Esophagus squamous epithelium (tissue), 5 donors: Measurements from ENCODE around the gene TCERG1. TPM values are rescaled to one million over a fixed set of nuclear protein-coding genes. Genes with fewer than 3 reads are reported as not detected.

ENCODE experiments used
- DNase-seq: peaks from one replicate; lab custom pipeline; 2025; lab: John Stamatoyannopoulos, UW
- H3K27ac ChIP-seq, 4 donors: fragments of 200-600 bp; sonication (generic); one replicate each; pipeline ENCODE4 v1.5.1; 2016 to 2019; ENCODE audit warnings: mild to moderate bottlenecking in 1 of 4
- H3K27me3 ChIP-seq, 4 donors: fragments of 200-600 bp; sonication (generic); 1 replicate in 3 of 4; 2 replicates in 1 of 4; pipeline versions ENCODE4 v1.5.1 to v1.6.0; 2017 to 2021; ENCODE audit warnings: antibody characterized with exemption in 1 of 4
- H3K36me3 ChIP-seq, 3 donors: fragments of 200-600 bp; sonication (generic); one replicate each; pipeline ENCODE4 v1.5.1; 2016 to 2019
- H3K4me1 ChIP-seq, 3 donors: fragments of 200-600 bp; sonication (generic); one replicate each; pipeline ENCODE4 v1.5.1; 2017 to 2019
- H3K4me3 ChIP-seq, 4 donors: fragments of 200-600 bp; sonication (generic); 1 replicate in 3 of 4; 2 replicates in 1 of 4; pipeline ENCODE4 v1.5.1; 2016 to 2019; ENCODE audit warnings: mild to moderate bottlenecking in 2 of 4, moderate library complexity in 1 of 4
- H3K9me3 ChIP-seq, 3 donors: fragments of 200-600 bp; sonication (generic); one replicate each; pipeline ENCODE4 v1.5.1; 2016 to 2019
- POLR2A ChIP-seq, 4 donors: fragments of 450-650 bp; IDR thresholded peaks; one replicate each; pipeline ENCODE4 v1.6.1; 2017; ENCODE audit warnings: antibody characterized with exemption in 4 of 4, mild to moderate bottlenecking in 4 of 4, moderate library complexity in 3 of 4
- WGBS, 2 donors: methylation state at CpG; one replicate each; pipeline ENCODE4 v1.1.5; 2018; 5-methylcytosine and 5-hydroxymethylcytosine counted together
- intact Hi-C: fragments of 100-400 bp; cut with DNase I; formaldehyde crosslinking; loops from one replicate; pipeline ENCODE4 v1.15.0; 2022
- total RNA-seq, 4 donors: library from RNA; depleted of rRNA; stranded (reverse); fragments of >200 nt; gene quantifications; one replicate each; pipeline ENCODE4 v1.1.0, GENCODE V29; 2016
- TF ChIP-seq, protein P1 (sequence below), 6 experiments: fragments of 450-650 bp in 4 of 6; fragments of 200-600 bp in 2 of 6; sonication (generic) in 2 of 6; IDR thresholded peaks; one replicate each; pipeline ENCODE4 v1.5.1; 2016 to 2019; ENCODE audit warnings: antibody characterized with exemption in 6 of 6, mild to moderate bottlenecking in 4 of 6, moderate library complexity in 4 of 6
- donor health status: DM: yes; HTN: yes; CAD: no.

The TCERG1 gene
- total RNA-seq, 4 donors from 2014 or later: 43.4 to 92.7 (median 68.9) TPM

DNA sequence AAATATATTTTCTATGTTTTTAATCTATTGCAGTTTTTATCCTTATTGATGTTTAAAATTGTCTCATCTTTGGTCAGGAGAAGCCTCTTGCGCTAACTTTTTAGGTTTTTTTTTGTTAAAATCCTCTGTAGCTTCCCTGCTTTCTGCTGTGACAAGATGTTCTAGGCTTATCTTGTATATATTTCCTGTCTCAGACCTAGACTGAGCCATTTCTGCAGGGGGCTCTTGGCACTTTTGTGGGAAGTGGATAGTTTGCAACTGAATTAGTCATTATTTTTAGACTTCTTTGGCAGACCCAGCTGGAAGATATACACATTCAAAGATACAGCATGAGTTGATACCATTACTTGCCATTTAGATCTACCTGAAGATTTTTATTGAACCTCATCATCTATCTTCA, 28.8 kb downstream of the TCERG1 start:
- intact Hi-C loops: no loop called here
- TF ChIP-seq, protein P1, sequence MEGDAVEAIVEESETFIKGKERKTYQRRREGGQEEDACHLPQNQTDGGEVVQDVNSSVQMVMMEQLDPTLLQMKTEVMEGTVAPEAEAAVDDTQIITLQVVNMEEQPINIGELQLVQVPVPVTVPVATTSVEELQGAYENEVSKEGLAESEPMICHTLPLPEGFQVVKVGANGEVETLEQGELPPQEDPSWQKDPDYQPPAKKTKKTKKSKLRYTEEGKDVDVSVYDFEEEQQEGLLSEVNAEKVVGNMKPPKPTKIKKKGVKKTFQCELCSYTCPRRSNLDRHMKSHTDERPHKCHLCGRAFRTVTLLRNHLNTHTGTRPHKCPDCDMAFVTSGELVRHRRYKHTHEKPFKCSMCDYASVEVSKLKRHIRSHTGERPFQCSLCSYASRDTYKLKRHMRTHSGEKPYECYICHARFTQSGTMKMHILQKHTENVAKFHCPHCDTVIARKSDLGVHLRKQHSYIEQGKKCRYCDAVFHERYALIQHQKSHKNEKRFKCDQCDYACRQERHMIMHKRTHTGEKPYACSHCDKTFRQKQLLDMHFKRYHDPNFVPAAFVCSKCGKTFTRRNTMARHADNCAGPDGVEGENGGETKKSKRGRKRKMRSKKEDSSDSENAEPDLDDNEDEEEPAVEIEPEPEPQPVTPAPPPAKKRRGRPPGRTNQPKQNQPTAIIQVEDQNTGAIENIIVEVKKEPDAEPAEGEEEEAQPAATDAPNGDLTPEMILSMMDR (IDR thresholded peaks at IDR 0.05): no peak
- TF ChIP-seq POLR2A (IDR thresholded peaks at IDR 0.05): no peak
- Histone ChIP-seq H3K4me3 (no peak overlapping the region), H3K9me3 (no peaks in the 10 kb centered on the region), H3K4me1 (no peaks in the 10 kb centered on the region), H3K27me3 (no peaks in the 10 kb centered on the region), H3K36me3 (peaks cover 0 to 98% (median 24%) of the 10 kb centered on the region in 3 donors), H3K27ac (no peak overlapping the region)
- WGBS, 2 donors: 92 to 100% methylated on average over 1 of the region's 1 CpG
- no peak for DNase-seq

DNA sequence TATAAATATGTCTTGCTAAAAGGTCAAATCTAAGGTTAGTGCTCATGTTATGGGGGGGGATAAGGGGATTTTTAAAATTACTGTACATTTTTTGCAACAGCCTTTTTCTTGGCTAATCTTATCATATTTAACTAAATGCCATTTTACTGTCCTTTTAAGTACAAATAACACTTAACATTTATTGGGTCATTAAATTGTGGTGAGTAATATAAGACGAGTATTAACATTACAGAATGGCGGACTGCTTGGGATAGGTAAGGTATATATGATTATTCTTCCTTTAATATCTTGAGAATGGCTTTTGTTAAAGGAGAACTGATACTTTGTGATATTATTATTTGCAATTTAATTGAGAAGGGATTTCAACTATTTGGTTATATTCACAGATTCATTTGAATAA, 35.6 kb downstream of the TCERG1 start:
- no peak for DNase-seq
- Histone ChIP-seq H3K4me3 (no peak overlapping the region), H3K27ac (no peak overlapping the region), H3K4me1 (no peaks in the 10 kb centered on the region), H3K27me3 (no peaks in the 10 kb centered on the region), H3K36me3 (peaks cover 0 to 98% (median 16%) of the 10 kb centered on the region in 3 donors), H3K9me3 (no peaks in the 10 kb centered on the region)
- intact Hi-C loops: no loop called here
- WGBS, 2 donors: 92 to 94% methylated on average over 2 of the region's 2 CpGs
- TF ChIP-seq, protein P1 (IDR thresholded peaks at IDR 0.05): no peak
- TF ChIP-seq POLR2A (IDR thresholded peaks at IDR 0.05): no peak

DNA sequence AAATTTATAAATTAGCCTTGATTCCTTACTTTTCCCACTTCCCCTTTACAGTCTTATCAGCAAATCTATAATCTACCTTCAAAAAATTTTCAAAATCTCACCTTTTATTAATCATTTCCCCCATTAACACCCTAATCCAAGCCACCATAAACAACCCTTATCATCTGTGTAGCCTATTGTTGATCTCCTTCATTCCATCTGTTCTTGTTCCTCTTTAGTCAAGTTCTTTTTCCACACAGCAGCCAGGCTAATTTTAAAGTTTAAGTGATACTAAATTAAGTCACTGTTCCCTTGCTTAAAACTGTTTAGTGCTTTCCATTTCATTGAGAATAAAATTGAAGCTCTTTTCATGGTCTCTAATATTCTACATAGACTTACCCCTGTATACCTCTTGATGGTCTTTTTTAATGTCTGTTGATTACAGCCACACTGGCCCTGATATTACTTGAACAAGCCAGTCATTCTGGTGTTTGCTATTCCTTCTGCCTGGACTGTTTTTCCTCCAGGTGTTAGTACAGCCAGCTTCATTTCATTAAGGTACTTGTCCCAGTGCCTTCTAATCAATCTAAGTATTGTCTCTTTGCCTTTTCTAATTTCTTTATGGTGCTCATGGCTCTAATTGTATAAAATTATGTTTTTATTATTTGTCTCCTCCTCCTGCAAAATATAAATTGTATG, 37.7 kb downstream of the TCERG1 start:
- Histone ChIP-seq H3K27ac (no peak overlapping the region), H3K9me3 (no peaks in the 10 kb centered on the region), H3K27me3 (no peaks in the 10 kb centered on the region), H3K4me1 (no peaks in the 10 kb centered on the region), H3K36me3 (peaks cover 0 to 98% (median 16%) of the 10 kb centered on the region in 3 donors), H3K4me3 (no peak overlapping the region)
- no peak for TF ChIP-seq POLR2A (IDR thresholded peaks at IDR 0.05)
- TF ChIP-seq, protein P1 (IDR thresholded peaks at IDR 0.05): no peak
- intact Hi-C loops: no loop called here
- no peak for DNase-seq

DNA sequence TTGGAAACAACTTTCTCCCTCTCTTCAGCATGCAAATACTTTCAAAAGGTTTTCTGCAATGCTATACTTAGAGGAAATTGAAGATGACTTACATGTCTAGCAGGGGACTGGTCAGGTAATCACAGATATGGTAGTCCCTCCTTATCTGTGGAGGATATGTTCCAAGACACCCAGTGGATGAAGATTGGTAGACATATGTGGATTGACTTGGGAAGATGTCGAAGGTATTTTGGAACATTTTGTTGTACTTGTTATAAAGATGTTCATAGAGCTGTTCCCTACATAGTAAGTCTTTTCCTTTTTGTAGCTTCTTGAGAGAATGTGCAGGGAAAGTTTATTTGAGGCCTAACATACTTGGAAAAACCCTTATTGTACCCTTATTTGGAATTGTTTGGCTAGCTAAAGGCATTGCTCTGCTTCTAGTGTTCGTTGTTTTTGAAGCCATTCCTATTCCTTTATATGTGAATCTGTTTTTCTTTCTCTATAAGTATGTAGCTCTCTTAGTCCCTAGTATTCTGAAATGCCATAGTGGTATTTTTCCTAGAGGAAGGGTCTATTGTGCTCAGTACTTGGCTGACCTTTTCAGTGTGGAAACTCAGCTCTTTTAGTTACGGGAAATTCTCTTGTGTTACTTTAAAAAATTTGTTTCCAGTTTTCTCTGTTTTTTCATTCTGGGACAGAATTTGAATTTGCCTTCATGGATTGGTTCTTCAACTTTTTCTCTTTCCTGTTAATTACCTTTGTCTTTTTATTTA, 43.1 kb downstream of the TCERG1 start:
- DNase-seq: no peak
- peaks cover 0 to 75% (median 0%) of the 10 kb centered on the region in 3 donors for H3K36me3 ChIP-seq
- WGBS, 2 donors: 75% methylated on average over 3 of the region's 3 CpGs

More for the DNA sequence above, 43.1 kb downstream of the TCERG1 start:
- TF ChIP-seq, protein P1 (IDR thresholded peaks at IDR 0.05): no peak
- no peak for TF ChIP-seq POLR2A (IDR thresholded peaks at IDR 0.05)
- no peaks in the 10 kb centered on the region for H3K9me3 ChIP-seq
- no peaks in the 10 kb centered on the region for H3K4me1 ChIP-seq
- H3K27ac ChIP-seq: no peak overlapping the region
- H3K4me3 ChIP-seq: no peak overlapping the region
- H3K27me3 ChIP-seq: no peaks in the 10 kb centered on the region
- intact Hi-C loops: no loop called here
